DND-41 (cell line): ENCODE measurements around the gene PTPRN2.

Experiments
- CTCF ChIP-seq: IDR thresholded peaks from 2 replicates; pipeline ENCODE4 v1.5.1; 2012; ENCODE audit warnings: borderline replicate concordance, low read length, moderate library complexity, mild to moderate bottlenecking; ENCODE audit not compliant: poor library complexity, severe bottlenecking; ENCODE audit errors: extremely low read depth
- EZH2 ChIP-seq: IDR thresholded peaks from 3 replicates; pipeline ENCODE4 v1.6.1; 2012; ENCODE audit warnings: borderline replicate concordance, low read depth, mild to moderate bottlenecking, moderate library complexity, low read length, inconsistent platforms; ENCODE audit not compliant: severe bottlenecking

GRCh38 chr7:157829491-157829890 lies 758.1 kb downstream of the PTPRN2 start:
- TF ChIP-seq CTCF (no peak), EZH2 (no peak)
